HG03196 (cell line): ENCODE measurements around the gene ATP6AP1.

Source experiments
- ATAC-seq: cut with Tn5 transposase; IDR thresholded peaks from one replicate; pipeline ENCODE4 v1.9.1; 2021; ENCODE audit not compliant: unreplicated experiment

ATP6AP1 gene

GRCh38 chrX:154486052-154486395, 57.5 kb downstream of the ATP6AP1 start:
- no peak for ATAC-seq
